ENCODE results near the gene CCDC134.

GRCh38 chr22:41808400-41808799 is 7.9 kb downstream of the CCDC134 start:
- TF ChIP-seq CTCF (IDR thresholded peaks at IDR 0.05) (no peak), EP300 (IDR thresholded peaks at IDR 0.05) (no peak), POLR2A (IDR thresholded peaks at IDR 0.05) (no peak), POLR2AphosphoS5 (IDR thresholded peaks at IDR 0.05) (no peak)
